Stimulated activated CD4-positive, alpha-beta T cell treated with anti-CD3 and anti-CD28 coated beads, Interleukin-12 subunit alpha, Interleukin-12 subunit beta, amount 100 ng/mL, for 4 hours (primary cell): Measurements from ENCODE around the gene PSMG3.

ENCODE experiments used
- DNase-seq: peaks from one replicate; pipeline ENCODE4 v3.0.0-alpha.2; 2020

The PSMG3 gene

DNA sequence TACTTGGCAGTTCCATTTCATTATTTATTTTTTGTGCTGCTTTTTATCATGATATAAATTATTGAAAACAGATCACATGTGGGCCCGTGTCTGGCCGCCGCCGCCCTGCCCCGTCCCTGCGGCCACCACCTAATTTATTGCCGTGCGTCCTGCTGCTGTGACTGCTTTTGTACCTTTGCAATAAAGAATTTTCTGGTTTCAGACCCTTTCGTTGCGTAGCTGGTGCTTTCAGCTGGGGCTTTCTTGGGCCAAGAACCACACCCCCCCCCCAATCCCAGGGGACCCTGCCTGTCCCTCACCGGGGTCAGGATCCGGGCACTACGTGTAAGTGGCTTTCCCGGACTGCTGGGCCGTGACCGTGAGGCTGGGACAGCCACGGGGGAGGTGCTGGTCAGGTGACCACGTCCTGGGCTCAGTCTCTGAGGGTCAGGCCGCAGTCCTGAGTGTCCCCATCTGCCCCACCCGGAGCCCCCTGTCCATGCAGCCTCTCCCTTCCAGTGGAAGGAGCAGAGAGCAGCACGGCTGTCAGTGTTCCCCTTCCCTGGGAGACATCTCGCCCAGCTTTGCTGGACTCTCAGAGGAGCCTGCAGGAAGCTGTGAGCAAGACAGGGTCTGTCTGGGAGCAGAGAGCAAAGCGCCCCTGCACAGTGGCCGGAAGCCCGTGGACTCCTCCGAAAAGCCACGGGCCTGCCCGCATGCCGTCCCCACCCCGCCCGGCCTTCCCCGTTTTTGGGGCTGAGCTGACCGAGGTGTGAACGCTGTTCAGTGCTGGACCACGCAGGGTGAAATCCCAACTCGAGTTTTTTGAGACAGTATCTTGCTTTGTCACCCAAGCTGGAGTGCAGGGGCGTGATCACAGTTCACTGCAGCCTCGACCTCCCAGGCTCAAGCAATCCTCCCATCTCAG lies 26.7 kb downstream of the PSMG3 start:
- DNase-seq = no peak

- DNase-seq = no peak
Measured at GRCh38 chr7:1542329-1542728, 27.5 kb downstream of the PSMG3 start.

- DNase-seq = no peak
Measured at GRCh38 chr7:1541431-1542162, 28.2 kb downstream of the PSMG3 start.

DNA sequence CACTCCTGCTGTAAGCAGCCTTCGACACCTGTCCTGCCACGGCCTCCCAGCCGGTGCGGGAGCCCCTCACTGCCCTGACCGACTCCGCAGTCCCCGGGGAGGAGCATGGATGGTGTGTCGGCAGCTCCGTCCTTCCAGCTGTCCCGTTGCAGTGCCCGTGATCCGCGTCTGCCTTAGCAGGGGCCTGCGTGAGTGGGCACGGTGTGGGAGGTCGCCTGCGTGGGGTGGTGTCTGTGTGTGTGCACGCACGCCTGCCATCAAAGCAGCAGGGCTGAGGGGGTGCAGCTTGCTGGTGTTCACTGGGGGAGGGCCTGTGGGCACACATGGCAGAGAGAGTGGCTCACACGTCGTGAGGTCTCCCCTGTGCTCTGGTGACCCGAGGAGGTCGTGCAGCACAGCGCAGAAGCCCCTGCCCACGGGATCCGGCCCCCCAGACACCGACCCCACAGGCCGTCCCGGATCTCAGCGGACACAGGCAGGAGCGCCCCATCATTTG lies 29.0 kb downstream of the PSMG3 start:
- no peak for DNase-seq

GRCh38 chr7:1539882-1540775 lies 29.7 kb downstream of the PSMG3 start:
- no peak for DNase-seq

- DNase-seq = no peak
Measured at GRCh38 chr7:1539181-1539881, 30.5 kb downstream of the PSMG3 start.

DNA sequence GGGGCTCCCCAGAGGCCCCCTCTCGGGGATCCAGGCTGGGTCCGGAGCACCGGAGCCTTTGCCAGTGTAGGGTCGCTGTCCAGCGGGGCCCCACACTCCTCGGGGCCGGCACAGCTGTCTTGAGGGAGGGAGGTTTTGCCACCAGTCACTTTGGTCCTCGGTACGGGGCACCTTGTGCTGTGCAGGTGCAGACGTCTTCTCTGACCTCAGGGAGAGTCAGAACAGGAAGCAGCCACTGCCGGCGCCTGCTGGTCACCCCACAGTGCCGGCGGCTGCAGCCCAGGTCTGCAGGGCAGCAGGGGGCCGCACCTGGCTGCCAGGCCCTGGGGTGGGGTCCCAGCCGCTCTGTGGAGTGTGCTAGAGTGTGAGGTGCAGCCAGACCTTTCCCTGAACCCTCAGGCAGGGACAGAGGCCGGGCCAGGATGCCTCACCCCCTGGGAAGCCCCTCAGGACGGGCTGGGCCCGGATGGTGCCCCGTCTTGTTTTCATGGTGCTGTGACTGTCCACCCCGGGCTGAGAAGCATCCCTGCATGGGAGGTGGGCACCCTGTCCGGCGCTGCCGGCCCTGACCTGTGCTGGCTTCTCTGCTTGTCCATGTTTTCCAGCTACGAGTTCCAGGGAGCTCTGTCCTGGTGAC lies 31.2 kb downstream of the PSMG3 start:
- no peak for DNase-seq

DNA sequence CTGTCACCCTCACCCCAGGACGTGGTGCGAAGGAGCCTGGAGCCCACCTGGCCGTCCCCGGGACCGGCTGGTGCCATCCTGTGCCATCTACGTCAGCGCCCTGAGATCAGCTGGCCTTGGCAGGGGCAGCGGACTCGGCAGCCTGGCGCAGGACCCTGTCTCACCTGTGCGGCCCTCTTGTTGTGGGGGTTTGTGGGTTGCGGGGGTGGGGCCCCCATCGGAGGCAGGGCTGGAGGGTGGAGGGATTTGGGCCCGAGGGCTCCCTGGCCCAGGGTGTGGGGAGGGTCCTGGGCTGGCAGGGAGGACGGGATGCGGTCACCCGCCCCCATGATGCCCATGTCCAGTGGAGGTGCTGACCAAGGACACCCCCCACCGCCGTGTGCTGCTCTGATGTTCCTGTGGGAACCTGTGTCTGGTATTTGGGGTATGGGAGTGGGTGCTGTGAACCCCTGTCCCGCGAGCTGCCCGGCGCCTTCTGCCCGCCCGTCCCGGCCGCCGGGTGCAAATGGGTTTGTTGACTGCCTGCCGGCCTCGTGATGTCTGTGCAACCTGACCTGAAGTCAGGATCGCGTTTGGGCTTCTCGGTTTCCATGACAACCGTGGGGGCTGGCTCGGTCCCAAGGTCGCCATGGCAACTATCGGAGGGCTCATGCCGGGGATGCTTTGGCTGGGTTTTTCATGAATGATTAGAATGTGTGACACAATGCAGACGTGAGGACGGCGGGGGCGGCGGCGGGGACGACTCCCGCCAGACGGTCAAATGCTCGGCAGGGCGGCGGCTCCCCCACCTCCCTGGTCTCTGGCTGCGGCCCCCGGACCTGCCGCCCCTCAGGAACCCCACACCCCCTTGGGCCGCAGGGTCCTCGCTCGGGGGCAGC lies 32.1 kb downstream of the PSMG3 start:
- no peak for DNase-seq

GRCh38 chr7:1536743-1537534 lies 32.9 kb downstream of the PSMG3 start:
- no peak for DNase-seq

DNA sequence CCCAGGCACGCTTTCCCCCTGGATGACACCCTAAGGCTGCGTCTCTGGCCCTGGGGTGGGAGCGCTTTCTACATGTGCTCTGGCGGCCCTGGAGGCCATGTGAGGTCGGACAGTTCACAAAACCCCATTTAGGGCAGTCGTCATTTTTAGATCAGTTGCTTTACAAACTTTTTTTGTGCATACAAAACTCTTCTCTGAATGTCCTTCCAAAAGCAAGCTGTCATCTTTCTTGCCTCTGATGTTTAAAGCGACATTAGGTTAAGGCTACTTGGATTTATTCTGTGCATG lies 33.4 kb downstream of the PSMG3 start:
- no peak for DNase-seq

- DNase-seq = no peak
Measured at GRCh38 chr7:1535701-1536454, 34.0 kb downstream of the PSMG3 start.

DNA sequence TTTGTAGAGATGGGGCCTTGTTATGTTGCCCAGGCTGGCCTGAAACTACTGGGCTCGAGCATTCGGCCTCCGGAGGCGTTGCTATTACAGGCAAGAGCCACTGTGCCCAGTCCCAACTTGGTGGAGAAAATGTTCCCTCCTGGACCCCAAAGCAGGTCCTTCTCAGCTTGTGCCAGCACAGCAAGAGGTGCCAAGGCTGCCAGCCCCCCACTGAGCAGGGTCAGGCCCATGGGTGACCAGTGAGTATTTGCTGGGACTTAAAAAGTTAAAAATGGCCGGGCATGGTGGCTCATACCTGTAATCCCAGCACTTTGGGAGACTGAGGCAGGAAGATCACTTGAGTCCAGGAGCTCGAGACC lies 34.8 kb downstream of the PSMG3 start:
- no peak for DNase-seq

GRCh38 chr7:1534330-1535099 lies 35.3 kb downstream of the PSMG3 start:
- DNase-seq = no peak

DNA sequence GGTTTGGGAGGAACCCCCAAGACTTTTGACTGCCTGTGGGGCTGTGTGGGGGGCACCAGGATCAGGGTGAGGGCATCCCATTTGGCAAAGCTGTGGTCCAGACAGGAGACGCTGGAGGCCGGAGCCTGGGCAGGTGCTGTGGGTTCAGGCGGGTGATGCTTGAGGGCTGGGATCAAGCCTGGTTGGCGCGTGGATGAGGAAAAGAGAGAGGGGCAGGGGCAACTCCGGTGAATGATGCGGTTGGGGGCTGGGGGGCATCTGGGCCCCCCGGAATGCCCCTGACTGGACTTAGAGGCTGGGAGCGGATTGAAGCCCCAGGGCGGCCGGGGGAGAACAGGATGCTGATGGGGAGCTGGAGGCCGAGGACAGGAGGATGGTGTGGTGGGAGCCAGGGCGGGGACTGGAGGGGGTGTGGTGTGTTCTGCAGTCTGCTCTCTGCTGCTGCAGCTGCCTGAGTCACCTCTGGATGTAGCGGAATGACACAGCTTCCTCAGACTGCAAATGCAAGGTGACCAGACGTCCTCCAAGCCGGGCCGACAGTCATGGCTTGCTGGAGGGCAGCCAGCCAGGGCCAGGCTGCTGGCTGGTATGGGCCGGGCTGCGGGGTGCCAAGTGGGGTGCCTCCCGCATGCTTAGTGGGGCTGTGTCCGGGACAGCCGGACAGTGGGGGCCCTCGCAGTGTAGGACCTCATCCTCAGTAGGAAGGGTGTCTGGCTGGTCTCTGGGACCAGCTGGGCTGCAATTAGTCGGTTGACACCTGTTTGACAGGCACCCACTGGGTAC lies 36.1 kb downstream of the PSMG3 start:
- no peak for DNase-seq

GRCh38 chr7:1533255-1533546 lies 36.6 kb downstream of the PSMG3 start:
- DNase-seq = no peak

GRCh38 chr7:1532456-1533254 lies 37.2 kb downstream of the PSMG3 start:
- DNase-seq = peak; percentile 44

DNA sequence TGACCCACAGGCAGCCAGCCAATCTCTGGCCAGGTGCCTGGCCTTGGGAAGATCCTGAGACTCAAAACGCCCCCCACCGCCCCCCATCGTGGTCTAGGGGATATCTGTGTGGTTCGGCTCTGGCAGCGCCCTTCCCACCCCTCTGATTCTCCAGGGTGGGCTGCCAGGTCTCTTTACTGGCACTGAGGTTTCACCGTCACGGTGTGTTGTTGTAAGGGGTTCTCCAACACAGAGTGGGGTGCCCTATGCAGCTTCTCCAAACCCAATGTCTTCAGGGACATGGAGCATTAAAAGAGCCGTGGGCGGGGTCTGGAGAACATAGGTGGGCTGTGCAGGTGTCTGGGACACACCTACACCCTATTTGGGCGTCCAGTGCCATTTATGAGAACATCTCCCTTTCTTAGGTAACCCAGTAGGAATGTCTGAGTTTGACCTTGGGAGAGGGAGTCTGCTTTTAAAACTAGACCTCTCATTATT lies 37.8 kb downstream of the PSMG3 start:
- DNase-seq = no peak
